ENCODE data around the gene NLGN1.
"Not testable (repeated sequence)": the region's sequence is repeated elsewhere in the genome, so short reads cannot be mapped to it uniquely, and the experiment has no call there.

The NLGN1 gene

DNA sequence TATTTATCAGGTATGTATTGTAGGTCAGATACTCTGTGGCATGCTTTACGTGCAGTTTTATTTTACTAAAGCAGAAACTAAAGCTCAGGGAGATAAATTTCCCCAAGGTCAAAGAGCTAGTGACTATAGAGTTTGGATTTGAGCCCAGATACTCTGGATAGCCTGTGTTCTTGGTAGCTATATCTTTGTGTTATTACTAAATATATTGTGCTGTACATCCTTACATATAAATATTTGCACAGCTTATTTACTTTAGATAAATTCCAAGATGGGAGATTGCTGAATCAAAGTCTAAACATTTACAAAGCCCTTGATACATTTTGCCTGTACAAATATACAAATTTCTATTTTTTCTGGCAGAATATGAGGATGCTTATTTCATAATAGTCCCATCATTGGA is 800.7 kb downstream of the NLGN1 start:
- DNase-seq: no peak

DNA sequence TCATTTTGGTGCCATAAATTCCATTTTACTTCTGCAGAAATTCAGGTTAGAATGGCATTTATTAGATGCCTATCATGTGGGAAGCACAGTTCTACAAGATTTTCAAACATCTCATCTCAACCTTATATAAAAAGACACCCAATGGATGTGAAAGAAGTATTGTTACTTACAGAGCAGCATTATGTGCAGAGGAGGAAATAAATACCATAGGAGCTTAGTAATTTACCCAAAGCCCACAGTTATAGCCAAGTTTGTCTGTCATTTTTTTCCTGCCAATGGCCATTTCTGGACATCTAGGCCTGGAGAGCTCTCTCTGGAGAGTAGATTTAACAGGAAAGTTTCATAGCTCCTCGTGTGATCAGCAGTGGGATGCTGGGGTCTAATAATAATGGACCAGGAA is 802.2 kb downstream of the NLGN1 start:
- no peak for DNase-seq

DNA sequence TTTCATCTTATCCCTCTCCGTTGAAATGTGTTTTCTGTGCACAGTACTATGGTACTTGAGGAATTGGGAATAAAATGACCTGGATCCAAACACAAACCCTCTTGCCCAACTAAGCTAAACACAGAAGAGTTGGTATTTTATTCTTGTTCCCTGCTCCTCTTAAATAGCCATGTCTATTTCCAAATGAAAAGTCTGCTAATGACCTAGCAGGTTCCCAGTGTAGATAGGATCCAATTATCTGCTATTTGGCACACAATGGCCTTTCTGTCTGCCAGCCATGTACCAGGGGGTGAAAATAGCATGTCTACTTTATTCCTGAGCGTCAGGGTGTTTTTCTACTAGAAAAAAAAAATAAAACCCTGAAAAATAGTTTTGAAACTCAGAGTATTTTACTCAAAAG is 804.6 kb downstream of the NLGN1 start:
- peak; percentile 64 for DNase-seq

DNA sequence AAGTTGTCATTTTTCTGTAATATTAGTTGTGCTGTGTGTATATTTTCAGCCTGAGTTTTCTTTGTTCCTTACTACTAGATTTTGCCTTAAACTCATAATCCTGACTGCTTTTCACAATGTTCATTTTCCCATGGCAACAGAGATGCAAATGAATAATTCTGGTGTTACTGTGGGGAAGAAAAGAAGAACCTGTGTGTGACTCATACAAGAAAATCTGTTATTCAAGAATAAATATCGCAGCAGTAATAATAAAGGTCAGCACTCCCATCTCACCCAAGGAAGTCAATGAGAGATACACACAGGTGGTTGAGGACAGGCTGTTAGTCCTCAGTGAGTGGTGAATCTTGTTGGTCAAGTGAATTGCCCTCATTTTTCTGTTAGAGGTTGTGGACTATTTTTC is 805.0 kb downstream of the NLGN1 start:
- DNase-seq: no peak

DNA sequence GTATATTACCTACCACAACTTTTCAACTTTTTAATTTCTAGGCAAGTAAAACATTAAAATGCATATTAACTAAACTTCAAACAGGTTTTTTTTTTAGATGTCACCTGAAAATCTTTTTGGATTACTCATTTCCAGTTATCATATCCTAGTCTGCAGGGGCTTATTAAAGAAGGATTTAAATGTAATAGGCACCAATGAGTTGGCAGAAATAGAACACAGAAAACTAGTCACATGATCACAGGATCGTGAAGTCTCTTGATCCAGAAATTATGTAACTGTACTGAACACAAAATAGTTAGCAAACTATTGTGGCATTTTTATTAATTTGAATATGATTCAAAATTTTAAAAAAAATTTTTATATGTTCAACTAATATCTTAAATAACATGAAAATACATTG is 807.2 kb downstream of the NLGN1 start:
- peak; percentile 66 for DNase-seq

DNA sequence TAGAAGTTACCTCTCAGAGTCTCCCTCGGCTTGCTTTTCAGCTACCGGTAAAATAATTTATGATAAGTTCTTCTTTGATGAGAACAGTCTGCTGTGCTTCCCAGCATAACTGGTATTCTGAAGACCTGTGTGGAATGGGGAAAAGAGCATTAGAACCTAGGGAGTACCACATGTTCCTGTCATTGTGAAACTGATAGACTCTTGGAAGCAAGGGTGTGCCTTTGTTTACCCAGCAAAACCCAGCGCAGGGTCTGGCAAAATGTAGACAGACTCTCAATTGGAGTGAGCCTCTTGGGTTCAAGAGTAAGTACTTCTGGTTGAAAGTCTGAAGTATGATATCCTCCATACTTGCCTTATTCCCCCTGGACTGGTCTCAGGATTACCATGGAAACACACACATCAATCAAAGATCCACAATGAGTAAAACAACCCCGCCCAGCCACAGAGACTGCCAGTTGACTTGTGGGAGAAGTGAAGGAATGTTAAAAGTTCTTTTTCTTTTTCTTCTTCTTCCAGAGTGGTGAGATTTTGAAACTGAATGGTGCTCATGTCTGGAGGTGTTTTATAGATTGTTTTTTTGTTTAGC is 809.2 kb downstream of the NLGN1 start:
- no peak for DNase-seq

DNA sequence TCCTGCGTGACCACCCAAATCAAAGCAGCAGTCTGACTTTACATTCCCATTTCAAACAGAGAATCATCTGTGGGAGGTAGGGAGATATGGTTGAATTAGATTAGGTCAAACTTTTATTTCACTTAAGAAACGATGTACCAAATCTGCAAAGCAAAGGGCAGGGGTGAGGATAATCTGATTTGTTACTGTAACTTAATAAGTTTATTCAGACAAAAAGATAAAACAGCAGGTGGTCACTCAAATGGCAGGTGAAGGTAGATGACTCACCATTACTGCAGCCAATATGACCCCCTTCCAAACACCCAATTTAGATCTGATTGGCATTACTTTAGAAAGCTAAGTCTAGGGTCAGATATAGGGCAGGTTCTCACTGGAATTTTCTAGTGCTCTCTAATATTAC is 810.6 kb downstream of the NLGN1 start:
- DNase-seq: peak; percentile 27

DNA sequence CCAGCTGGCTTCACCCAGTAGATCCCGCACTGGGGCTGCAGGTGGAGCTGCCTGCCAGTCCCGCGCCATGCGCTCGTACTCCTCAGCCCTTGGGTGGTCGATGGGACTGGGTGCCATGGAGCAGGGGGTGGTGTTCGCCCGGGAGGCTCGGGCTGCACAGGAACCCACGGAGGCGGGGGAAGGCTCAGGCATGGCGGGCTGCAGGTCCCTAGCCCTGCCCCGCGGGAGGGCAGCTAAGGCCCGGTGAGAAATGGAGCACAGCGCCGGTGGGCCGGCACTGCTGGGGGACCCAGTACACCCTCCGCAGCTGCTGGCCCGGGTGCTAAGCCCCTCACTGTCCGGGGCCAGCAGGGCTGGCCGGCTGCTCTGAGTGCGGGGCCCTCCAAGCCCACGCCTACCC is 814.4 kb downstream of the NLGN1 start:
- not testable (repeated sequence) for DNase-seq

DNA sequence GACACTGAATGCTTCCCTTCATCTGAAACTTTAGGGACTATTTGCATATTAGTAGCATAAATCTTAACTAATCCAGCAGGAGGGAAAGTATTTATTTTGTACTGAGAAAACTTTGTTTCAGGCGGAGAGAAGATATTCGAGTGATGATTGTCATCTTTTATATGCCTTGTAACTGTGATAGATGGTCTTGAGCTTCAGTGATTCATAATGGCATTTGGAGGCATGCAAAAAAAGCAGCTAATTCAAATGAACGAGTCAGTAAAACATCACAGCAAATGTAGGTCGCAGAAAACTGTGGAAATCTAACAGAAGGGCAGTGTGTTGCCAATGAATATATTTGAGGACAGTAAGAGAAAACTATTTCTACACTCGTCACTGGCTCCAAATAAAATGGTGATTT is 817.9 kb downstream of the NLGN1 start:
- no peak for DNase-seq

DNA sequence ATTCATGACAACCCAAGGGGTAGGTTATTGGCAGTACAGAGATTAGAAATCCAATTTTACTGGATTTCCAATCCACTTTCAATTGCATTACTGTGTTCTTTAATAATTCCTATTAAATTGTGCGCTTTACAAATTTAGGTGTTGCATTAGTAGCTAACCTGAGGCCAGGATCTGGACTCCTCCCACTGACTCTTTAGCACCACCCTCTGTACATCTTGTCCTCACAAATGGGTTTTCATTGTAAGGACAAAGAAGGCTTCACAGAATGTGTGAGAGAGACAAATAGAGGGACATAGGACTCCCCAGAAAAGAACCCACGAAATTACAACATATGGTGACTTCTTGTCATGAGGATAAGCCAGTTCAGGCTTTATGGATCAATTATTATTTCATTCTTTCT is 818.5 kb downstream of the NLGN1 start:
- DNase-seq: peak; percentile 90

DNA sequence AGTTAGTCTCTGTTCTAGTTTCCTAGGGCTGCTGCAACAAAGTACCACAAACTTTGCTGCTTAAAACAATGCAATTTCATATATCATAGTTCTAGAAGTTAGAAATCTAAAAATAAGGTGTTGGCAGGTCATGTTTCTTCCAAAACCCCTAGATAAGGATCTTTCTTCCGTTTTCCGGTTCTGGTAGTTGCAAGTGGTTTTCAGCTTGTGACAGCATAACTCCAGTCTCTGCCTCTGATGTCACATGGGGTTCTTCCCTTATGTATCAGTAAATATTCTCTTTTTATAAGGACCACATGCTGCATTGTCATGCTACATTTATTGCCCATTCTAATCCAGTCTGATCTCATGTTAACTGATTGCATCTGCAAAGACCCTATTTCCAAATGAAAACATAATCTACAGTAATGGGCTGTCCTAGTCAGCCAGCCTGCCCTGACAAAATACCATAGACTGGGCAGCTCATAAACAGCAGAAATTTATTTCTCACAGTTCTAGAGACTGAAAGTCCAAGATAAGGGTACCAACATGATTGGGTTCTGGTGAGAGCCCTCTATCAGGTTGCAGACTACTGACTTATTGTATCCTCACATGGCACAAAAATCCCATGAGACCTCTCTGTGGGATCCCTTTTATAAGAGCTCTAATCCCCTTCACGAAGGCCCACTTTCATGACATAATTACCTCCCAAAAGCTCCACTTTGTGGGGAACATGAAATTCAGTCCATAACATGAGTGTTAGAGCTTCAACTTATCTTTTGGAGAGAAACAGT is 819.6 kb downstream of the NLGN1 start:
- DNase-seq: peak; percentile 46

DNA sequence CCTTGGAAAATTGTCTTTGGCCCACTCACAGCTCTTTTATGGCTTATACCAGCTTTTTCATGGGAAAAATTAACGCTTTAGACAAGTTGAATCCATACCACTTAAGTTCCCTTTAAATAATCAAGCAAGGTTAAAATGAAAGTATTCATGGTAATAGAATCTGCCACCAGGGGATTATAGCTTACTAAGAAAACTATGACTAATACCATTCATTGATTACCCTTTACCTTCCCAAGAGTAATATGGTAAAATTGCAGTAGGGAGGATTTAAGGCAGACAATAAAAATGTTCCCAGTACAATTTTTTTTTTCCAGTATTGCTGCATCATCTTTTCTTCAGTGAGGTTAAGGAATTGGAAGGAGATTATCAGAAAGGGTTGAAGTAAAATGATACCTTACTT is 820.5 kb downstream of the NLGN1 start:
- peak; percentile 20 for DNase-seq

DNA sequence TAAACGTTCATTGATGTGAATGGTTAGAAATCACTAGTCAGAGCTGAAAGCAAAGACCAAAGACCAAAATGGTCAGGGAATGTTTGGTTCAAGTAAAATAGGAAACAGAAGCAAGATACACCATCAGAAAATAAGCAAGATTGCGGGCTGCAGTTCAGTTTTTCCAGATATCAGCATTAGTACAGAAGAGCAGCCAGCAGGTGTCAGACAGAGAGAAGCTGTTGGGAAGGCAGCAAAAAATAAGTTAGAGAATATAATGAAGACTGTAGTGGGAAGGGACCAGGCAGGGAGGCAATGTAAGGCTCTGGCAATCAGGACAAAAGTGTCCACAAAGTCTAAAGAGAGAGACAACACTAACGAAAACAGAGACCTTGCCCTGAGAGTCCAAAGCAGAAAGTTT is 822.2 kb downstream of the NLGN1 start:
- peak; percentile 33 for DNase-seq

DNA sequence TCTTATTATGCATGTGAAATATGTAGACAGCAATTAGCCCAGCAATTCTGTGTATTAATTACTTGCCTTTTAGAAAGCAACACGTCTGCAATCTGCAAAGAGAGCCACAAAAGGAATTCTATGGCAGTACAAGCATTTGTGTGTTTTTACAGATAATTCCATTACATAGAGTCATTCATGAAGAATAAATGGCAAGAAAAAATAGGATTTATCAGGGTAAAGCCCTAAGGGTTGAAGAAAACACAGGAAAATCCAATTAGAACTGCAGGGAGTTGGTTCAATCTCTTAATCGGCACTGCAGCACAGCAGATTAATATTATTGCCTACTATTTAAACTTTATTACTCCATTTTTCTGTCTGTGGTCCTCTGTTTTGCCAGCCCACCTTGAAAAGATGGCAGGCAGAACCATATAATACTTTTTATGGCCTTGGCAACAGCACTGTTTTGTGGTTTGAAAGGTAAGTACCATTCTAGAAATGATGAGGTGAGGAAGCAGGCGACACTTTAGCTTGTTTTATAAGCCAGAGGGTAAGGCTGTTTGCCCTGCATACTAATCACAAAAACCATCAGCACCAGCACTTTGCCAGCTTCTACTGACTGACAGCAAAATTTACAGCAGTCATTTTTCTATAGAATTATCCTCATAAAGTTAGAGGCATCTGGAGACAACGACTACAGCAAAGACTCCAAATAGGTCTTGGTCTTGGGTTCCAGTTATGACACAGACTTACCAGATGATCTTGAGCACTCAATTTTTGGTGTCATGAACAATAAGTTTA is 823.4 kb downstream of the NLGN1 start:
- peak; percentile 83 for DNase-seq

DNA sequence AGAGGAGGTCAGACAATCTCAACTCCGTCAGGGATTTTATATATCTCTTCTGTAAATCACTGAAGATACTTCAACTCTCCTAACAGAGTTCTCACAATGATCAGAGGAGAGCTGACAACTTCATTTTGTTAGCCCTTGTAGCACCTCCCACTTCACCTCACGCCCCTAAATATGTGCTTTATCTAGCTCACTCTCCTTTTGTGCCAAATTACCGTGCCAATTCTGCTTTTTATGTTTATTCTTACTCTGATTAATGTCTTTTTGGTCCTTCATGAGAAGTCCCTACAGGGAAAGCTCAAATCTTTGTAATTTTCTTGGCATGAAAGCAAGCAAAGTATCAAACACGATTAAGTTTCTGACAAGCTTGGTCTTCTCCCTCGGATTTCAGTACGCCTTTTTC is 825.5 kb downstream of the NLGN1 start:
- no peak for DNase-seq

DNA sequence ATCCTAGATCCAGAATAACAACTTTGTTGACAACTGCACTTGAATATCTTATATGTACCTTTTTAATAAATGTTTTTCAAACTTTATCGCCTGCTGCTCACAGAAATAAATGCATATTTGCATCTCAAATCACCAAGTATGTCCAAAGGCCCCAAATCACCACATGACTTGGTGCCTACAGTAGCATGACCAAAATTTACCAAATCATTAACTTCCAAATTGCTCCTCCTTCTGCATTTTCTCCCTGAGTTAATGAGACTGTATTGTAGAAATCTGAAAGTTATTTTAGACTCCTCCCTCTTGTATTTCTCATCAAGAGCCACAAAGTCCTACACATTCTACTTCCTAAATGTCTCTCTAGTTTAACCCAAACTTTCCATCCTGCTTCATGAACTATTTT is 826.1 kb downstream of the NLGN1 start:
- no peak for DNase-seq

DNA sequence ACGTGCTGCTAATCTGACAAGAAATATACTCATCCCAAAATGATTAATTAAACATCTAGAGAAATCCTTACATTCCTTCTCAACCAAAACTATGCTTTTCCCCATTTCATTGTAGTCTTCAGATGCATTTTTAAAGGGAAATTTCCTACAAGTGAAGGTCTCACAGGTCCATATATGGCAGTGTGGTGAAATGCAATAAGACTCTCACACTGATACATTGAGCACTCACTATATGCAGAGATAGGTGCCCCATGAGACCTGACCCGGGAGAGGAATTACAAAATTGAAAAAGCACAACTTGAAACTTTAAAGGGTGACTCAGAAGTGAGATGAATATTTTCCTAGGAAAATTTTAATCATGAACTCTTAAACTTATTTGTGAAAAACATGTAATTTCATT is 832.4 kb downstream of the NLGN1 start:
- DNase-seq: no peak

DNA sequence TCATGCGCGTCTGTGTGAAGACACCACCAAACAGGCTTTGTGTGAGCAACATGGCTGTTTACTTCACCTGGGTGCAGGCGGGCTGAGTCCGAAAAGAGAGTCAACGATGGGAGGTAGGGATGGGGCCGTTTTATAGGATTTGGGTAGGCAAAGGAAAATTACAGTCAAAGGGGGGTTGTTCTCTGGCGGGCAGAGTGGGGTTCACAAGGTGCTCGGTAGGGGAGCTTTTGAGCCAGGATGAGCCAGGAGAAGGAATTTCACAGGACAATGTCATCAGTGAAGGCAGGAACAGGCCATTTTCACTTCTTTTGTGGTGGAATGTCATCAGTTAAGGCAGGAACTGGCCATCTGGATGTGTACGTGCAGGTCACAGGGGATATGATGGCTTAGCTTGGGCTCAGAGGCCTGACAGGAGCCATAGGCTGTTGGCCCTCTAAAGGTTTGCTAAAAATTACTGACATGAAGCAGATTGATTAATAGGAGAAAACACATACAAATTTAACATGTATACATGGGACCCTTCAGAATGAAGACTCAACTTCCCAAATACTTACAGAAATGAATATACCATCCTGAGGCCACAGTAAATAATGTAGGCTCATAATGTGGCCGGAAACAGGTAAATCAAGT is 834.6 kb downstream of the NLGN1 start:
- DNase-seq: not testable (repeated sequence)

DNA sequence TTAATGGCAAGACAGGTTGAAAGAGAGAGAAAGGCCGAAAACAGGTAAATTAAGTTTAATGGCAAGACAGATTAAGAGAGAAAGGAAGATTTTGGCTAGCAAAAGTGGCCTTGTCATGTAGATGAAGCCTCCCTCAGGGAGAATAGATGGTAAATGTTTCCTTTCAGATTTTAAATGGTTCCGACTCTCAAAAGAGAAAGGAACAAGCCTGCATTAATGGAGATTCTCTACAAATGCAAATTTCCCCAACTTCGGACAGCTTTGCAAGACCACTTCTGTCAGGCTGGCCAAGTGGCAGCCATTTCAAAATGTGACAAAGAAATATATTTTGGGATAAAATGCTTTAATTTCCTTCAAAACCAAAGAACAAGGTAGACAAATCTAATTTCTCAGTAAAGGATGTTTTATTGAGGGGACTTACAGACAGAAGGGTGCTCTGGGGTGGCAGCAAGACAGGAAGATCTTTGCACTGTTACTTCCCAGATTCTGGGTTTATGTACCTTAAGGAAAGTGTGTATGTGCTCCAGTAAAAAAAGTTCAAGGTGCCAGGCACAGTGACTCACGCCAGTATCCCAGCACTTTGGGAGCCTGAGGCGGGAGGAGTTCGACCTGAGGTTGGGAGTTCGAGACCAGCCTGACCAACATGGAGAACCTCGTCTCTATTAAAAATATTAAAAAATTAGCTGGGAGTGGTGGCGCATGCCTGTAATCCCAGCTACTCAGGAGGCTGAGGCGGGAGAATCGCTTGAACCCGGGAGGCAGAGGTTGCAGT is 835.3 kb downstream of the NLGN1 start:
- DNase-seq: no peak

DNA sequence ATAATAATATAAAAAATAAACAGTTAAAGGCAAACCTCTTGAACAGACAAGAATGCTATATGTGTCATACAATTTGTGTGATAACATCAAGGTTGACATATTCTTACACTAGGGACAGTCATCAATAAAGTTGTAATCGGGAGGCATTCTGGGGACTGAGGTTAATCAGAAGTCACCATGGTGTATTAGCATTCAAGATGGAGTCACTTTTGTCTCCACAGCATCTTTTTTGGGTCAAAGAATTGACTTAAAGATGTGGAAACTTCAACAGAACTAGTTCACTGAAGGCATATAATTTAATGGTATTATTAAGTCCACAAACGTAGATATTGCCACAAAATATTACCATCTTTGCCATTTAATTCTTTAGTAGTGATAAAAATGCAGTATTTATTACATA is 836.0 kb downstream of the NLGN1 start:
- DNase-seq: no peak

DNA sequence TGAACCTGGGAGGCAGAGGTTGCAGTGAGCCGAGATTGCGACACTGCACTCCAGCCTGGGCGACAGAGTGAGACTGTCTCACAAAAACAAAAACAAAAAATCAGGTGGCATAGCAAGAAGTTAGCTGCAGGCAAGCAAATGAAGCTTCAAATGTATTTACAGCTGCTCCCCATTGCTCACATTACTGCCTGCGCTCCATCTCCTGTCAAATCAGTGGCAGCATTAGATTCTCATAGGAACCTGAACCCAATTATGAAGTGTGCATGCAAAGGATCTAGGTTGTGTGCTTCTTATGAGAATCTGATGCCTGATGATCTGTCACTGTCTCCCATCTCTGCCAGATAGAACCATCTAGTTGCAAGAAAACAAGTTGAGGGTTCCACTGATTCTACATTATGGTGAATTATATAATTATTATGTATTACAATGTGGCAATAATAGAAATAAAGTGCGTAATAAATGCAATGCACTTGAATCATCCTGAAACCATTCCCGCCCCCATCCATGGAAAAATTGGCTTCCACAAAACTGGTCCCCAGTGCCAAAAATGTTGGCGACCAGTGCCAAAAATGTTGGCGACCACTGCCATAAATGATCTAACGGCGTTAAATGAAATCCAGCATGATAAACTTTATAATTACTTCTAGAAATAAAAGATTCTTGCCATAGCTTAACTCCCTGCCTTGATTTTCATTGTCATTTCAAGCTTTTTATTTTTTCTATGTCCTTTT is 844.9 kb downstream of the NLGN1 start:
- no peak for DNase-seq

DNA sequence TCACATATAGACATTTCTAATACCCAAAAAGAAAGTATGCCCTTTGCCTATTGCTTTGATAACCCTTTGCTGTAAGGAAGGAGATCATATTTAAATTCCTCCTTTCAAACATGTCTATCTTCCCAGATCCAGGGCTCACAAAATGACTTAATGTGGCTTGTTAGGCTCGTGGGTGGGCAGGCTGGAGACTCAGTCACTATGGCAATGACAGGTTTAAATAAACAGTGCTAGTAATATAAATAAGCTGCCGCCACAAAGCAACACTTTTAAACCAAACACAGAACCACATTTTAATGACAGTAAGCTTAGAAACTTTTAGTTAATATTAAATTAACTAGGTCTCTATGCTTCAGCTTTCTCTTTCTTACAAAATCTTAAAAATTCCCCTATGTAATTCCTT is 845.6 kb downstream of the NLGN1 start:
- no peak for DNase-seq

Data from NCI-H82 (cell line).